ENCODE results near the gene MBD3L1. TPM values are rescaled to one million over a fixed set of nuclear protein-coding genes. Genes with fewer than 3 reads are reported as not detected.

MBD3L1 gene
- total and polyA plus RNA-seq, 9 of the 15 experiments (the other 6 are each of a cell fraction or from before 2014, with no cell fraction given): not detected

DNA sequence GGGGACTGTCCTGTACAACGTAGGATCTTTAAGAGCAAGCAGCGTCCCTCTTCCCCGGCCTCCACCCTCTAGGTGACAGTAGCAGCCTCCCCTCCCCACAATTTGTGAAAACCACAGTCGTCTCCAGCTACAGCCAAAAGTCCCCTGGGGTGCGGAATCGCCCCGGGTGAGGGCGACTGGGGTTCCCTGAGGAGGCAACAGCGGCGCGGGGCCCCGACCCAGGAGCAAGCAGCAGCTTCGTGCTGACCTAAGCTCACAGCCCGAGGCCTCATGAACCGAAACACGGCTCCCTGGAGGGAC is 395 bp upstream of the MBD3L1 start:
- Histone ChIP-seq H3K27ac (ENCODE audit: extremely low read depth, low read depth, low read length) (peak overlapping the region; percentile 97), H3K9ac (ENCODE audit: insufficient read depth in 1 of 2, low read depth in 2 of 2, low read length in 2 of 2) (peak overlapping the region; percentile 88 to 98), H2AFZ (ENCODE audit: low read depth, low read length) (peak overlapping the region; percentile 98), H3K4me2 (ENCODE audit: insufficient read depth, low read length) (peak overlapping the region; percentile 75), H3K36me3 (ENCODE audit: control insufficient read depth, insufficient read depth, low read length) (peaks cover 17% of the 10 kb centered on the region; the same call in 2 of the 3 replicates), H3K9me3 (replicated peaks; ENCODE audit: control insufficient read depth, insufficient read depth, low read depth, low read length) (no peaks in the 10 kb centered on the region), H3K79me2 (ENCODE audit: control insufficient read depth, insufficient read depth, low read length) (no peaks in the 10 kb centered on the region), H3K27me3 (ENCODE audit: control insufficient read depth in 2 of 2, insufficient read depth in 2 of 2, low read length in 2 of 2) (no peaks in the 10 kb centered on the region), H3K4me3 (peak overlapping the region; percentile 66), H4K20me1 (replicated peaks; ENCODE audit: control insufficient read depth, insufficient read depth, low read length) (no peaks in the 10 kb centered on the region), H3K4me1 (replicated peaks in 1 of 2; ENCODE audit: control insufficient read depth in 2 of 2, insufficient read depth in 2 of 2, low read length in 2 of 2) (peaks cover 10% of the 10 kb centered on the region in 2 experiments; a peak in 3 of 5 replicates), H3K9me1 (ENCODE audit: control insufficient read depth, insufficient read depth, low read length) (no peaks in the 10 kb centered on the region)
- intact Hi-C loops (cut with micrococcal nuclease): no loop called here
- CTCF ChIA-PET (ENCODE audit: low intra/inter-chr PET ratio): no interaction called here
- peak; percentile 34 for ATAC-seq
- WGBS (ENCODE audit: insufficient coverage, low coverage, missing lambda C conversion rate): 0% methylated on average over 13 of the region's 16 CpGs
- in situ Hi-C loops (cut with MboI): no loop called here
- POLR2A ChIA-PET: interaction anchor here (0.6 to 1.1 kb wide), 3 partner anchors 10 to 1286 kb away, joined by 4 to 5 read pairs (median 4); no protein-coding TSS in a partner anchor
- FAIRE-seq: no peak
- BruUV-seq (replicated peaks): no TSS peak
- DNase-seq (ENCODE audit: extremely low read depth in 1 of 4, low spot score in 3 of 4): no peak
- TF ChIP-seq, protein P1, sequence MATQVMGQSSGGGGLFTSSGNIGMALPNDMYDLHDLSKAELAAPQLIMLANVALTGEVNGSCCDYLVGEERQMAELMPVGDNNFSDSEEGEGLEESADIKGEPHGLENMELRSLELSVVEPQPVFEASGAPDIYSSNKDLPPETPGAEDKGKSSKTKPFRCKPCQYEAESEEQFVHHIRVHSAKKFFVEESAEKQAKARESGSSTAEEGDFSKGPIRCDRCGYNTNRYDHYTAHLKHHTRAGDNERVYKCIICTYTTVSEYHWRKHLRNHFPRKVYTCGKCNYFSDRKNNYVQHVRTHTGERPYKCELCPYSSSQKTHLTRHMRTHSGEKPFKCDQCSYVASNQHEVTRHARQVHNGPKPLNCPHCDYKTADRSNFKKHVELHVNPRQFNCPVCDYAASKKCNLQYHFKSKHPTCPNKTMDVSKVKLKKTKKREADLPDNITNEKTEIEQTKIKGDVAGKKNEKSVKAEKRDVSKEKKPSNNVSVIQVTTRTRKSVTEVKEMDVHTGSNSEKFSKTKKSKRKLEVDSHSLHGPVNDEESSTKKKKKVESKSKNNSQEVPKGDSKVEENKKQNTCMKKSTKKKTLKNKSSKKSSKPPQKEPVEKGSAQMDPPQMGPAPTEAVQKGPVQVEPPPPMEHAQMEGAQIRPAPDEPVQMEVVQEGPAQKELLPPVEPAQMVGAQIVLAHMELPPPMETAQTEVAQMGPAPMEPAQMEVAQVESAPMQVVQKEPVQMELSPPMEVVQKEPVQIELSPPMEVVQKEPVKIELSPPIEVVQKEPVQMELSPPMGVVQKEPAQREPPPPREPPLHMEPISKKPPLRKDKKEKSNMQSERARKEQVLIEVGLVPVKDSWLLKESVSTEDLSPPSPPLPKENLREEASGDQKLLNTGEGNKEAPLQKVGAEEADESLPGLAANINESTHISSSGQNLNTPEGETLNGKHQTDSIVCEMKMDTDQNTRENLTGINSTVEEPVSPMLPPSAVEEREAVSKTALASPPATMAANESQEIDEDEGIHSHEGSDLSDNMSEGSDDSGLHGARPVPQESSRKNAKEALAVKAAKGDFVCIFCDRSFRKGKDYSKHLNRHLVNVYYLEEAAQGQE (IDR thresholded peaks at IDR 0.05; ENCODE audit: borderline replicate concordance): 0 out of 2 replicates have a peak, but pooled peaks have one; percentile 5
- TF ChIP-seq, protein P1 (CRISPR knock-in tag; IDR thresholded peaks at IDR 0.05; ENCODE audit: low read depth): no peak
- TF ChIP-seq RBM17 (IDR thresholded peaks at IDR 0.05; ENCODE audit: borderline replicate concordance, low read depth, low read length) (no peak), PHB (CRISPR knock-in tag; IDR thresholded peaks at IDR 0.05) (no peak), POLR2G (IDR thresholded peaks at IDR 0.05; ENCODE audit: low read depth, low read length) (no peak), HDAC8 (tag; IDR thresholded peaks at IDR 0.05) (no peak), NFE2L1 (tag; IDR thresholded peaks at IDR 0.05; ENCODE audit: borderline replicate concordance, low read depth) (no peak), ZSCAN32 (CRISPR knock-in tag; IDR thresholded peaks at IDR 0.05) (no peak), ATF1 (CRISPR knock-in tag; IDR thresholded peaks at IDR 0.05) (no peak), ATF1 (tag; IDR thresholded peaks at IDR 0.05) (no peak), PTRF (tag; IDR thresholded peaks at IDR 0.05) (no peak), ERF (CRISPR knock-in tag; IDR thresholded peaks at IDR 0.05) (peak; percentile 57; the same call in 1 of the 2 replicates)
- TF ChIP-seq, protein P2, sequence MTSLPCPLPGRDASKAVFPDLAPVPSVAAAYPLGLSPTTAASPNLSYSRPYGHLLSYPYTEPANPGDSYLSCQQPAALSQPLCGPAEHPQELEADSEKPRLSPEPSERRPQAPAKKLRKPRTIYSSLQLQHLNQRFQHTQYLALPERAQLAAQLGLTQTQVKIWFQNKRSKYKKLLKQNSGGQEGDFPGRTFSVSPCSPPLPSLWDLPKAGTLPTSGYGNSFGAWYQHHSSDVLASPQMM (CRISPR knock-in tag; IDR thresholded peaks at IDR 0.05): no peak
- TF ChIP-seq, protein P3, sequence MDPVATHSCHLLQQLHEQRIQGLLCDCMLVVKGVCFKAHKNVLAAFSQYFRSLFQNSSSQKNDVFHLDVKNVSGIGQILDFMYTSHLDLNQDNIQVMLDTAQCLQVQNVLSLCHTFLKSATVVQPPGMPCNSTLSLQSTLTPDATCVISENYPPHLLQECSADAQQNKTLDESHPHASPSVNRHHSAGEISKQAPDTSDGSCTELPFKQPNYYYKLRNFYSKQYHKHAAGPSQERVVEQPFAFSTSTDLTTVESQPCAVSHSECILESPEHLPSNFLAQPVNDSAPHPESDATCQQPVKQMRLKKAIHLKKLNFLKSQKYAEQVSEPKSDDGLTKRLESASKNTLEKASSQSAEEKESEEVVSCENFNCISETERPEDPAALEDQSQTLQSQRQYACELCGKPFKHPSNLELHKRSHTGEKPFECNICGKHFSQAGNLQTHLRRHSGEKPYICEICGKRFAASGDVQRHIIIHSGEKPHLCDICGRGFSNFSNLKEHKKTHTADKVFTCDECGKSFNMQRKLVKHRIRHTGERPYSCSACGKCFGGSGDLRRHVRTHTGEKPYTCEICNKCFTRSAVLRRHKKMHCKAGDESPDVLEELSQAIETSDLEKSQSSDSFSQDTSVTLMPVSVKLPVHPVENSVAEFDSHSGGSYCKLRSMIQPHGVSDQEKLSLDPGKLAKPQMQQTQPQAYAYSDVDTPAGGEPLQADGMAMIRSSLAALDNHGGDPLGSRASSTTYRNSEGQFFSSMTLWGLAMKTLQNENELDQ (CRISPR knock-in tag; IDR thresholded peaks at IDR 0.05; ENCODE audit: borderline replicate concordance): no peak
